ENCODE data around the gene ACAP1.

- peak; percentile 87 for TF ChIP-seq ZNF281 (CRISPR knock-in tag; IDR thresholded peaks at IDR 0.05)
- no peak for TF ChIP-seq CTCF (IDR thresholded peaks at IDR 0.05)
- TF ChIP-seq CBFB (CRISPR knock-in tag; IDR thresholded peaks at IDR 0.05; ENCODE audit: low read depth), result 0 out of 2 replicates have a peak, but pooled peaks have one; percentile 5
- peak; percentile 16; the same call in 1 of the 2 replicates for TF ChIP-seq ZBTB21 (CRISPR knock-in tag; IDR thresholded peaks at IDR 0.05; ENCODE audit: borderline replicate concordance)
- 0 out of 2 replicates have a peak, but pooled peaks have one; percentile 19 for TF ChIP-seq ZNF263 (CRISPR knock-in tag; IDR thresholded peaks at IDR 0.05; ENCODE audit: low read depth)
- TF ChIP-seq JUN (CRISPR knock-in tag; IDR thresholded peaks at IDR 0.05), result no peak; the same call in 1 of the 2 replicates
- peak; percentile 42; the same call in 1 of the 2 replicates for TF ChIP-seq TEAD1 (CRISPR knock-in tag; IDR thresholded peaks at IDR 0.05)
- no peak; the same call in 1 of the 2 replicates for TF ChIP-seq NR3C1 (CRISPR knock-in tag; conservative IDR thresholded peaks at IDR 0.05; ENCODE audit: low read depth)
- TF ChIP-seq IRF2 (CRISPR knock-in tag; IDR thresholded peaks at IDR 0.05; ENCODE audit: borderline replicate concordance, low read depth), result no peak
- TF ChIP-seq CREM (CRISPR knock-in tag; IDR thresholded peaks at IDR 0.05), result 0 out of 2 replicates have a peak, but pooled peaks have one; percentile 27
- 0 out of 2 replicates have a peak, but pooled peaks have one; percentile 78 for TF ChIP-seq E2F1 (CRISPR knock-in tag; IDR thresholded peaks at IDR 0.05)
- TF ChIP-seq MAX (CRISPR knock-in tag; IDR thresholded peaks at IDR 0.05), result peak; percentile 94
- peak; percentile 86; the same call in 1 of the 2 replicates for TF ChIP-seq SMAD3 (CRISPR knock-in tag; IDR thresholded peaks at IDR 0.05; ENCODE audit: borderline replicate concordance)
- TF ChIP-seq FOXP1 (CRISPR knock-in tag; IDR thresholded peaks at IDR 0.05; ENCODE audit: borderline replicate concordance), result peak; percentile 84; the same call in 1 of the 2 replicates
These were observed 41.6 kb upstream of the ACAP1 start, which contains the start of gene YBX2 for GRCh38 chr17:7294614-7295153.
